ENCODE data around the gene CBX7. TPM values are rescaled to one million over a fixed set of nuclear protein-coding genes. Genes with fewer than 3 reads are reported as not detected.

The CBX7 gene
- total and polyA plus RNA-seq, 2 experiments from 2014 or later: 2.6 to 11.5 TPM

DNA sequence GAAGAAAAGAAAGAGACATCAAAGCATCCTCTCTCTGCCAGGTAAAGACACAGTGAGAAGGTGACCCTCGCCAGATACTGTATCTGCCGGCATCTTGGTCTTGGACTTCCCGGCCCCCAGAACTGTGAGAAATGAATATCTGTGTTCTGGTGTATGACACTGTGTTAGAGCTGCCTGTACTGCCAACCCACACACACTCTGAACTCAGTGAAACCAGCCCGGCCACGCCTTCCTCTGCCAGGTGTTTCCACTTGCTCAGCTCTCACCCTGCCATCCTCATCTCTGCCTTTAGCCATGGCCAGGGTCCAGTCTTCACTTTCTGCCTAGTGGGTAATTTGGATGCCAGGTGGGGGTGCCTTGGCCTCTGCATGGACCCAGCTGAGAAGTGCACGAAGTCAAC, 24.0 kb downstream of the CBX7 start:
- ATAC-seq: no peak
- no peaks in the 10 kb centered on the region for H3K36me3 Mint-ChIP-seq (ENCODE audit: low read depth)

More for the DNA sequence above, 24.0 kb downstream of the CBX7 start:
- H3K4me3 Mint-ChIP-seq: no peak overlapping the region
- DNase-seq (ENCODE audit: low spot score): no peak
- Histone ChIP-seq H3K9me2 (ENCODE audit: insufficient read depth) (no peaks in the 10 kb centered on the region), H2AFZ (no peak overlapping the region), H3K79me2 (replicated peaks; ENCODE audit: insufficient read depth) (no peaks in the 10 kb centered on the region), H3K36me3 (ENCODE audit: insufficient read depth) (no peaks in the 10 kb centered on the region), H3K4me2 (no peak overlapping the region), H3K4me1 (ENCODE audit: insufficient read depth) (peaks cover 17% of the 10 kb centered on the region), H3F3A (replicated peaks; ENCODE audit: low read depth) (no peaks in the 10 kb centered on the region), H3K4me3 (no peak overlapping the region), H3K27ac (ENCODE audit: low read depth) (no peak overlapping the region), H3K27me3 (ENCODE audit: insufficient read depth) (no peaks in the 10 kb centered on the region; the same call in 1 of the 2 replicates), H4K20me1 (replicated peaks; ENCODE audit: insufficient read depth) (no peaks in the 10 kb centered on the region)
- peaks cover 18% of the 10 kb centered on the region for H3K27me3 Mint-ChIP-seq (ENCODE audit: insufficient read depth, low read depth, poor library complexity)
- peaks cover 27% of the 10 kb centered on the region for H3K4me1 Mint-ChIP-seq
- peaks cover 5% of the 10 kb centered on the region; the same call in 1 of the 3 replicates for H3K9me3 Mint-ChIP-seq
- TF ChIP-seq CTCF (conservative IDR thresholded peaks at IDR 0.05; ENCODE audit: low read depth in 2 of 2) (no peak), STAT1 (IDR thresholded peaks at IDR 0.05; ENCODE audit: unreplicated experiment) (no peak), REST (IDR thresholded peaks at IDR 0.05; ENCODE audit: unreplicated experiment) (no peak), JUNB (IDR thresholded peaks at IDR 0.05; ENCODE audit: unreplicated experiment) (no peak)
- H3K27ac Mint-ChIP-seq: no peak overlapping the region

Measured in GM23338 (cell line).